NOMO-1 treated with dmso at 0.1 percent for 144 hours (cell line): Measurements from ENCODE around the gene HOXA13.

Experiments used
- DNase-seq: peaks from one replicate; lab custom pipeline; 2025; ENCODE audit not compliant: unreplicated experiment; lab: John Stamatoyannopoulos, UW

HOXA13 gene

DNA sequence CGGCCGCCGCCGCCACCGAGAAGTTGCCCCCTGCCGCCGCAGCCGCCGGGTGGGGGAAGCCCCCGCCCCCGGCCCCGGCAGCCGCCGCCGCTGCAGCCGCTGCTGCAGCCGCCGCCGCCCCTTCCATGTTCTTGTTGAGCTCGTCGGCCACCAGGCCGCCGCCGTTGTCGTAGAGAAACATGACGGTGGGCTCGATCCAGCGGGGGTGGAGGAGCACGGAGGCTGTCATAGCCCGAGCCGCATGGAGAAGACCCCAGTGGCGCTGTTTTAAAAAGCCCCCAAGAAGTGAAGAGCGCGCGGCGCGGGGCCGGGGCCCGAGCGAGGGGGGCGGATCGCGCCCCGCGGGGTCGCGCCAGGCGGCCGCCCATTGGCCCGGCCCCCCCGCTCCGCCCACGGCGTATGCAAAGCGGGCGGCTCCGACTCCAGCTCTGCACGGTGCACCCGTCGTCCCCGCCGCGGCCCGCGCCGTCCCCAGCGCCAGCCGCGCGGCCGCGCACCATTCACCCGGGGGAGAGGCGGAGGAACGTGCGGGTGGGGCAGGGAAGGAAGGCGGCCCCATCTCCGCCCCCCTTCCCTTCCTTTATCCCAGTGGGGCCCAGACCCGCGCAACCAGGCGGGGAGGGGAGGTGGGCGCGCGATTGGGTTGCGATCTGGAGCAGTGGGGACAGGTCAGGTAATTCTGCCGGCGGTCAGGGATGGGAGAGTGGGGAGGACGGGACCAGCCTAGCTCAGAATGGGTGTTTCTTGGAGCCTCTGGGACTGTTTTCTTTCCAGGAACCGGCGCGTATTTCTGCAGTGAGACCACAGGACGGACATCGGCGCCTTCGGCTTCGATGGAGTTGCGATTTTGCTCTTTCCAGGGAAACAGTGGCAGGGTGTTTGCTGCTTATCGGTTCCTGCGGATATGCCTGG, at the start of gene HOXA13:
HOXA13 (minus strand) TSS at position 243 of the 912 bp plus-strand sequence; CDS start at position 229, 14 bp downstream.
- peak; percentile 35 for DNase-seq

DNA sequence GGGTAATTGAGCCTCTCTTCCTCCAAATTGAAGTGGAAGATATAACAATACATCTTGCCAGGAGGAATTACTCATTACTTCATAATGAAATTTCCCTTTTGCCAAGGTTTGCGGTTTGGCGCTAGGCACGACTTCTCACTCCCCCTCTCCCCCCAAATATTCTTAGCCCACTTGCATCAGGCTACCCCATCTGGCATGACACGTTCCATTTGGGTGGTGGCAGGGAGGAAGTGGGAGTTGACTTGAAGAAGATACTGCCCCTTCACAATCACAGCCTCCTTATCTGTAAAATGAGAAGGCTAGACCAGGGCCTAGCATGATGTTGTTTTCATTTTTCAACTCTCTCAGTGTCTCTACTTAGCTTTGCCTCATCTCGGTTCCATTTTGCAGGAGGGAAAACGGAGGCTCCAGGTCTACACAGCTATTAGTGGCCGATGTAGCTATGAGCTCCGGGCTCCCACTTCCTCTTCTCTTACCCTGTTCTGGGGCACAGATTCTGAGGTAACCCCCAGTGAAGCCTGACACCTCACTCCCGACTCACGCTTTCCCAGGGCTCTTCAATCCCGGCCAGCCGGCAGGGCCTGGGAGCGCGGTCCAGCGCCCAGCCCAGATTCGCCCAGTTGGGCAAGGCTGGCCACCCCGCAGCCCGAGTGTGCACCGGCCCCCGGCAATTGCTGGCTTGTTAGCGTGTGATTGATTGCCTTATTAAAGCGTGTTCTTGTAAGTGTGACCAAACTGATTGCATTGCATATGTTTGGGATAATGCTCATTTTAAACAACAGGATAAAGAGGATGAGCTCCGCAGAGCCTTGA, 49.2 kb upstream of the HOXA13 start:
- no peak for DNase-seq

DNA sequence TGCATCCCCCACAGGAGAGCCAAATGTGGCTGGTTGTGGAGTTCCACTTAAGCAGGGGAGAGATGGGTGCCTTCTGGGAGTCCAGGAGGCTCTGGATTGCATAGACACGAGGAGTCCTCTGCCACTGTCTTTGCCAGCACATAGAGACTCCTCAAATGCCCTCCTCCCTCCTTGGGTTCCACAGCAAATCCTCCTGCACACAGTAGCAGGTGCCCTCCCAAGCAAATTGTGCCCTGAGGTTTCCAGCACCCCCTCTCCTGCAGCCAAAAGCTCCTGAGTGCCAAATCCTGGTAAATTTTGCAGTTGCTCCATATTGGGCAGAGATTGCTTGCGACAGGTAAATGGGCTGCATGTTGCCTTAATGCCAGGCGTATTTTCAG, 48.5 kb upstream of the HOXA13 start:
- no peak for DNase-seq

DNA sequence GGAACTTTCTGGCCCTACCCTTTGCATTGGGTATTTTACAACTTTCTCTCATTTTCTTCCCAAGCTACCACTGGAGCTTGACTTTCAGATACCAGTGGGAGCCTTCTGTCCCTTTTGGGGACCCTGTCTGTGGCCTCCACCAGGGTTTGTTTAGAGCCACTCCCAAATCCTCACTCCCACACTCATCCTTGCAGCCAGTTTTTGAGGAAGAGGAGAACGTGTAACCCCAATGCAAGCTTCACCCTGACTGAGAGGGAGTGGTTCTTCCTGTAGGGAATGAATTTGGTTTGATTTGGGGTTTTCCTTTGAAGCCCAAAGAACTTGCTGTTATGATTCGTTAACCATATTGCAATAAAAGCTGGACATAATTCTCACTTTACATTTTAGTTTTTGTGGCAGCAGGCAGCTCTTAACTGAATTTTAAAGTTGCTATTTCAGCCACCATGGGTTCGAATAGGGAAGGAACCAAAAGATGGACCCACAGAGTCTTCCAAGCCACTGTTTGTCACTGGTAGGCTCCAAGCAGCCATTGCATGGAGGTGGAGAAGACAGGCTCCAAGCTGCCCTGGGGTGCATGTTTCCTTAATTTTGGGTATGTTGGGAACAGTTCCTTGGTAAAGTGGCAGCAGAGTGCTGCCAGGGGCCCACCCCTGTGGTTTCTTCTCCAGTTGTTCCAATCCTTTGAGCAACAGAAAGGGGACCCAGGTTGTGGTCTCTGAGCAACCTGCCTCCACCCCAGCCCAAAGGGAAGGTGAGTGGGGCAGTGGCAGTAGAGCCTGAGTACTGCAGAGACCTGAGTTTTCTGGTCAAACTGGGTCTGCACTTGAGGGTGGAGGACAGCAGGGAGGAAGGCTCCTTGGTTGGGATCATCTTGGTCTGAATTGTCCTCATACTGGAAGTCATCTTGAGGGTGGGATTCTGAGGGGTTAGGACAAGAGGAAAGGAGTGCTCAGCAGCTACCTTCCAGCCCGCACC, 47.8 kb upstream of the HOXA13 start:
- DNase-seq, result no peak

DNA sequence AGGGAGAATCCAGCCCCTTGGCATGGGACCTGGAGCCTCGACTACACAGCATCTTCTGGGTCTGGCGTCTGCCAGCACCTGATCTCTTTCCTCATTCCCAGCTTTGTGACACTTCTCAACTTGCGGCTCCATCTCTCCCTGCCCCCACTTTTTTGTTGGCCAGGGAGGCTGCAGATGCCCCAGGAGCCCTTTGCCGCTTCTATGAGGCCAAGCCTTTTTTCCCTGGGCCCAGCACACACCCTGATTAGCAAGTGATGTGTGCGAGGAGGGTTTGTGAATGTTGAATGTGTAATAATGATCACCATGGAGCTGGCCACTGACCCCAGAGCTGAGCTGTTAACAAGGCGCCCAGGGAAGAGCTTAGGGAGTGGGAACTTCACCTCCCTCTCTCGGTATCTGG, 47.1 kb upstream of the HOXA13 start:
- DNase-seq, result no peak

DNA sequence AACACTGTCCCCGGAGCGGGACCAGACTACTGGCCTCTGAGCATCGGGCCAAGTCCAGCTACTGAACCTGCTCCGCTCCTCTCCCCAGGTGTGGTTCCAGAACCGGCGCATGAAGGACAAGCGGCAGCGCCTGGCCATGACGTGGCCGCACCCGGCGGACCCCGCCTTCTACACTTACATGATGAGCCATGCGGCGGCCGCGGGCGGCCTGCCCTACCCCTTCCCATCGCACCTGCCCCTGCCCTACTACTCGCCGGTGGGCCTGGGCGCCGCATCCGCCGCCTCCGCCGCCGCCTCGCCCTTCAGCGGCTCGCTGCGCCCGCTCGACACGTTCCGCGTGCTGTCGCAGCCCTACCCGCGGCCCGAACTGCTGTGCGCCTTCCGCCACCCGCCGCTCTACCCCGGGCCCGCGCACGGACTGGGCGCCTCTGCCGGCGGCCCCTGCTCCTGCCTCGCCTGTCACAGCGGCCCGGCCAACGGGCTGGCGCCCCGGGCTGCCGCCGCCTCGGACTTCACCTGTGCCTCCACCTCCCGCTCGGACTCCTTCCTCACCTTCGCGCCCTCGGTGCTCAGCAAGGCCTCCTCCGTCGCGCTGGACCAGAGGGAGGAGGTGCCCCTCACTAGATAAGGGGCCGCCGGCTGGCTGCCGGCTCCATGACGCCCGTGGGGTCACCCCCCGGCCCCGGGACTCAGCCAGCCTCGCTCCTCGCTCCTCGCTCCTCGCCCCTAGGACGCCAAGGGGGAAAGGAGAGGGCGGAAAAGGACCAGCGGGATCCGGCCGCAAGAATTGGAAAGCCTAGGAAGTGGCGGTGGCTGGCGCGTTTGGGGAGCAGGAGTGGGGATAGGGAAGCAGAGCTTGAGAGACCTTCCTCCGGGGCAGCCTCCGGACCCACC, 46.2 kb upstream of the HOXA13 start:
- DNase-seq, result no peak

DNA sequence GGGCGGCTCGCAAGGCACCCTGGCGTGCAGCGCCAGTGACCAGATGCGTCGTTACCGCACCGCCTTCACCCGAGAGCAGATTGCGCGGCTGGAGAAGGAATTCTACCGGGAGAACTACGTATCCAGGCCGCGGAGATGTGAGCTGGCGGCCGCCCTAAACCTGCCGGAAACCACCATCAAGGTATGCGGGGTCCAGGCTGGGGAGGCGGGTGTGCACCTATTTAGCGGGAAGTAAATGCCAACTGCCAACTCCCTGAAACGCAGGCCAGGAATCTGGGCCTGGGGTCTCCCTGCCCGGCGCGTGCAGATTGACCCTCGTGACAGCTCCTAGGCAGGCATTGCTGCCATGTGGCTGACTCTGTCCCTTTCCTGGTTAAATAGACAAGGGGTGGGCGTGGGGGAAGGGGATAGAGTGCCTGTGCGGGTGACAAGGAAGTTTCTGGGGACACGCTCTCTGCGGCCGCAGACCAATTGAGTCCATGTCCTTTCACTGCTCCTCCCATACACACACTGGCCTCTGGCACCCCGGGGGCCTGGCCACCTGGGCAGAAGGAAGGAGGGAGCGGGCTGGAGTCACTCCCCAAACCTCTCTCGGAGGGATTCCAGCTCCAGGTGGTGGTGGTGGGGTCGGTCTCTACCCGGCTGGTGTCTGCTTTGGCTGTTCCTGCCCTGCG, 45.4 kb upstream of the HOXA13 start:
- DNase-seq, result no peak

DNA sequence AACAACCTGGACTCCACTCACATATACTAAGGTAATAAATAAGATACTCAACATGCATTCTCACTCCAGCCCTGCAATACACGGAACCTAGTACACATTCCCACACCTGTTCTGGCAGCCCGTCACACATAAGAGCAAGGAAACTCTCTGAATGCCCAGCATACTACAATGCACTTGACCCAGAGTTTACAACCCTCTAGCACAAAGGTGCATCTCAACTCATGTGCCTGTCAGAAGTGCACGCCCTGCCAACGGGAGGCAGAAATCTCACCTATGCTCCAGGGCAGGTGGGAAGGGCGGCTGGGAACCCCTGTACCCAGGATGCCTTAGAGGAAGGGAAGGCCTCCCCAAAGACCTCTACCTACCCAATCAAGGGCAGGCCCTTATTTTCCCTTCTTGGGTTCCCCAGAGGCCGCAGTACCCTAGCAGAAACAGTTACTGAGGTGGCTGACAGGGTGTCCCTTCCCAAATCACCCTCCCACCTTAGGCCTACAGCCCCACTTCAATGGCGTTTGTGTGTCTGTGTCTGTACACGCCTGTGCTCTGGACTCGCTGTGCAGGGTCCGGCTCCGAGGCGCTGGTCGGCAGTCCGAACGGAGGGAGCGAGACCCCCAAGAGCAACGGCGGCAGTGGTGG, 44.7 kb upstream of the HOXA13 start:
- no peak for DNase-seq

DNA sequence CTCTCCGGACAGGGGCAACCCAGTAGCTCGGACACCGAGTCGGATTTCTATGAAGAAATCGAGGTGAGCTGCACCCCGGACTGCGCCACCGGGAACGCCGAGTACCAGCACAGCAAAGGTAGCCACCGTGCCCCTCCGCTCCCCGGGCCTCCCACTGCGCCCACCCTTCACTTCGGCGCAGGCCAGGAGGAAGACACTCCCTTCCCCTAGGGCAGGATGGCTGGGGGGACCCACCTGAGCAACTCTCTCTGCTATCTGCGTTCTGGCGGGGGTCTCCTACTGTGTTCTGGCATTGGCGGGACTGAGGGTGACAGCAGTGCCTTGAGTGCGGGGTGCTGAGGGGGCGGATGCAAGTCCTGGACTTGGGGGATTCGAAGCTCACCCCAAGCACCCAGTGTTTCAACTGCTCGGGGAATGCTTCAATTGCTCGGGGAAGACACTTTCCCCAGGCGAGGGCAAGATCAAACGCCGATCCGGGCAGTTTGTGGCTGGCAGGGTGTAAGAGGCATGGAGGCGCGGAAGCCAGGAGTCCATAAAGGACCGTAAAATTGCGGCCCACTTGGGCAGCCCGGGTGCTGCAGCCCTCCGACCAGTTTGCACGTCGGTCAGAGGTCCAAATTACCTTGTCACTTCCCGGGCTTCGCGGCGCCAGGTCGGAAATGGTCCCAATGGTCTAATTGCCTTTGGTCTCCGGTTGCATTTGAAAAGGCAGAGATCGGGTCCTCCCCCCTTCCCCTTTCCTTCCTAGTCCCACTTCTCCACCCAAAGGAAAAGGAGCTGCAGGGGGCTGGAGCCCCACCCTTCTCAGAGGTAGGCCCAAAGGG, 43.7 kb upstream of the HOXA13 start:
- DNase-seq, result no peak

DNA sequence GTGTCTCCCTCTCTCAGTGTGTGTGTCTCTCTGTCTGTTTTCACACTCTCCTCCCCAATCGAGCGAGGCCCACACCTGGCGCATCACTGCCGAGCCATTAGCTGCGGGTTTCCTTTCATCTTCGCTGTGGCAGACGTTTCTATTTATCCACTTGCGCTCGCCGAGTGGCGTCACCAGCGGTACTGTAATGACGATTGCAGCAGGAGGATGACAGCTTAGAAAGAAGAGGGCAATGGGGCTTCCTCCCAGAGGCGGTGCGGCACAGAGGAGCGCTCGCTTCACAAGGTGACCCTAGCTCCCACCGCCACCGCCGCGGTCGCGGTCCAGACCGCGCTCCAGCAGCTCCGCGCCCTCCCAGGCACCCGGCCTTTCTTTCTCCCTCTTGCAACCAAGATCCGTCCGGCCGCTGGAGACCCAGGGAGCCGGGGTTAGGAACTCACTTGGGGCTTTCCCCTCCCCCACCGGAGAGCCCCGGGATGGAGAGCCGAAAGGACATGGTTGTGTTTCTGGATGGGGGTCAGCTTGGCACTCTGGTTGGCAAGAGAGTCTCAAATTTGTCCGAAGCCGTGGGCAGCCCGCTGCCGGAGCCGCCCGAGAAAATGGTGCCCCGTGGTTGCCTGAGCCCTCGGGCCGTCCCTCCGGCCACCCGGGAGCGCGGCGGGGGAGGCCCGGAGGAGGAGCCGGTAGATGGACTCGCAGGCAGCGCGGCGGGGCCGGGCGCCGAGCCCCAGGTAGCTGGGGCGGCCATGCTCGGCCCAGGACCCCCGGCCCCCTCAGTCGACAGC, 42.9 kb upstream of the HOXA13 start, which contains the start of gene EVX1:
EVX1 (plus strand) TSS at position 248 of the 785 bp plus-strand sequence; CDS start at position 477, 229 bp downstream.
- DNase-seq, result no peak

DNA sequence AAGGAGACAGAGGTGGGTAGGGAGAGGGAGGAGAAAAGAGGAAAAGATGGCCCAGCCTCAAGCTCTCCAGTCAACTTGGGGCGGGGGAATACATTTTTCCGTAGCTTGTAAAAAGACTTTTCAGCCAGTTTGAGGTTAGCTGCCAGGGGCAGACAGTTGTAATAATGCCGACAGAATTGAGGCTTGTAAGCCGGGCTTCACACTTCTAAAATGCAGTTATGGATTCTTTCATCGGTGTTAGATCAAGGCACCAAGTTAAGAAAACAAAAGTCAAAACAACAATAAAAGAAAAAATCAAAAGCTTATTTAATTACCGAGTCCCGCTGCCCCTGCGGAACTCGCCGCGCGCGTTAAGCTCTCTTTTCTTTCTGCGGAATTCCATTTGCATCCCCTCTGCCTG, 42.3 kb upstream of the HOXA13 start:
- no peak for DNase-seq

DNA sequence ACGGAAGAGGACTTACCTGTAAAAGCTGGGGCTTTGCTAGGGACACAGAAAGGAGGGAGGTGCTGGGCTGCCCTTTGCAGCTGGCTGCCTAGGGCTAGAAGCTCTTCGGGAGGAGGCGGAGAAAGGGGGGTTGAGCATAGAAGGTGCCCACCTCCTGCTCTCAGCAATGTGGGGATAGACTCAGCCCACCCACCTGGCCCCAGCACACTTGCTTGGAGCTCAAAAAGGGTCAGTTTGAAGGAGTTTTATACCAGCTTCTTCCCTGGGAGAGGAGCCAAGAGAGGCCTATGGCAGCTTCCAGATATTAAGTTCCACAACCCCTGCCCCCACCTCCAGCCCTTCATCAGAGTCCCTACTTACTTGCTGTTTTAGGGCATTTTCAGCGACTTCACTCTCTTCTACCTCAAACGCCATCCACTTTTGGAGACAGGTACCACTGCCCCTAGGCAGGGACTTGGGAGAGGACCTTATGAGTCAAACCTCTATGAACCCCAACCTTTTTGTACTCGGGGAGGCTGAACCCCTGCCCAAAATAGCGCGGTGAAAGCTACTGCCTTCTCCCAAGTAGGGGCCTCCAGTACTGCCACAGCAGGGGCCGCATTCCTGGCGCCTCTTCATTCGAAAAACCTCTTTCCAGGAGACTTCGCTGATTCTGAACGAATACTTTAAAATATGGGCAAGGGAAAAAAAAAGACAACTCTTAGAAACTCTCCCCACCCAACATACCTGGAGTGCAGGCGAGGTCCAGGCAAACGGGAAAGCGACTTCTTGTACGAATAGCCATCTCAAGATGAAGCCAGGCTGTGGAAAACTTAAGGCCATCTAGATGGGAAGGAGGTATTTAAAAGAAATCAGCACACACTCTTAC, 41.5 kb upstream of the HOXA13 start:
- DNase-seq, result no peak

DNA sequence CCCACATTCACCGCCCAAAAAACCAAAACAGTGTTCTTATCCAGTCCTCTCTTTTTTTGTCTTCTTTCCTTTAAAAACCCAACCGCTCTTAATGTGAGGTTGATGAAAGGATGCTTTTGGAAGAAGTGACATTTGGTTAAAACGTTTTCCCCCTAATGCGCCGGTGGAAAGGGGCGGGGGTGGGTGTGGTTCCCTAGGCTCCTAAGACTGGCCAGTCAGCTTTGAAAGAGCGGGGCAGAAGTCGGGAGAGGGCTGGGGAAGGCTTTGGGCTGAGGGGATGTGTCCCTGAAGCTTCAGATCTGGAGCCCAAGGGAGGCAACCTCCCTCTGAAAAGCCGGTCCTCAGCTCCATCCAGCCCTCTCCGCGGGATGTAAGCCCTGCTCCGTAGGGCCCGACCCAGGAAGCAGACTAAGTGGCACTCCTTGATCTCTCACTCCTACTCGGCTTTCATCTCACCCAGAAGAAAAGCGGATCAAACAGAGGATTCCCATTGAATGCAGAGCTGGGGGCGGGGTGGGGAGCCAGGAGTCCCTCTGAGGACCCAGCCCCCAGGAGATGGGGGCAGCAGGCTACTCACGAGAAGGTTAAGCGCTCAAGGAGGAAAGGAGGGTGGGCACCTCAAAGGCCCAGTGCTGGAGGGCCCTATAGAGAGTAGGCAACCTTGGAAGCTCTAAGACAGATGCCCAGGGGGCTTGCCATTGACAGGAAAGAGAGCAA, 40.3 kb upstream of the HOXA13 start:
- no peak for DNase-seq

DNA sequence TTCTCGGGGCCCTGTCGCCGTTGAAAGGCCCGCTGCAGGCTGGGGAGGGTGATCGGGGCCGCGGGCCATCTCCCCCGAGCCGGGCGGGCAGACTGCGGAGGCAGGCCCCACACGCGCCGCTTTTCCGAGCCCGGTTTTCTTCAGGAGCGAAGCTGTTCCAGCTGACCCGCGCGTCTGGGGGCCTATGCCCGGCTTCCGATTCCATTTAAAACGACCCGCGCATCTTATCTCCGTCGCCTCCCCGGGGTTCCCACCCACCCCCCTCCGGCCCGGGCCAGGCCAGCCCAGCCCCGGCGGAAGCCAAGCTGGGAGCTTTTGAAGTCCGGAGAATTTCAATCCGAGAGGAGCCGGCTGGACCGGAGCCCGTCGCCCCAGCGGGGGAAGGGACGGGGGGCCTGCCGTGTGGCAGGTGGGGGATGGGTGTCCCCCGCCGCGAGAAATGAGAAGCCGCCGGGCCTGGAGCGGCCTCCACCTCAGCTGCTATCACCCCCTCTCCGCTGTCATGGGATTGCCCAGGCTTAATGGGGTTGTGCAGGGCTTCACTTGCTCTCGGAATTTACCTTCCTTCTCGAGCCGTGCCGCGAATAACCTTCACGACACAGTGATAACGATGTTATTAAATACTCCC, 39.6 kb upstream of the HOXA13 start:
- DNase-seq, result no peak

DNA sequence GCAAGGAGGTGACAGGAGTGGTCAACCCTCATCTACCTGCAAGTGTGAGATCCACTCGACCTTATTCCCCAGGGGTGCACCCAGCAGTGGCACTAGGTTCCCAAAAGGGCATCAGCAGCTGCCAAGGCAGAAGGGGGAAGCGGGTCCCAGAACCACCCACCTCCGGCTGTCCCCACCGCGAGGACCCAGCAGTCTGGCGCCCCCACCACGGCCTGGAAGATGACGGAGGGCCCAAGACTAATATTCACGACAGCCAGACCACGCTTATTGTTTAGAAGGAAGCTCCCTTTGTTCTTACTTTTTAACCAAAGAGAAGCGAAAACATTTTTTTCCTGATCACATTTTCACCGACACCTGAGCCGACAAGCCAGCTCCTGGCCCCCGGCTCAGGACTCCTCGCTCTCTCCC, 39.1 kb upstream of the HOXA13 start:
- DNase-seq, result no peak
